Prostate gland (tissue), 2 donors: ENCODE results near the gene ATAD2B. TPM values are rescaled to one million over a fixed set of nuclear protein-coding genes. Genes with fewer than 3 reads are reported as not detected.

Source experiments
- DNase-seq: peaks from one replicate; pipeline ENCODE4 v3.0.0-alpha.2; 2019; ENCODE audit warnings: low spot score
- H3K27ac ChIP-seq, 2 donors: fragments of 200-600 bp; sonication (generic); 2 replicates each; pipeline ENCODE4 v1.5.1; 2017 to 2019
- H3K27me3 ChIP-seq: fragments of 200-600 bp; sonication (generic); replicated peaks from 2 replicates; pipeline ENCODE4 v1.5.1; 2019; ENCODE audit not compliant: insufficient read depth
- H3K36me3 ChIP-seq, 2 donors: fragments of 200-600 bp; sonication (generic); 1 replicate in 1 of 2; 2 replicates in 1 of 2; pipeline versions ENCODE4 v1.5.1 to v1.8.1; 2017 to 2019
- H3K4me1 ChIP-seq: fragments of 200-600 bp; sonication (generic); replicated peaks from 2 replicates; pipeline ENCODE4 v1.5.1; 2019
- H3K4me3 ChIP-seq, 2 donors: fragments of 200-600 bp; sonication (generic); 2 replicates each; pipeline ENCODE4 v1.5.1; 2017 to 2019
- H3K9me3 ChIP-seq: fragments of 200-600 bp; sonication (generic); 2 replicates; pipeline ENCODE4 v1.5.1; 2017
- POLR2A ChIP-seq: fragments of 450-650 bp; IDR thresholded peaks from one replicate; pipeline ENCODE4 v1.6.1; 2016; ENCODE audit warnings: antibody characterized with exemption, mild to moderate bottlenecking
- POLR2AphosphoS5 ChIP-seq: sonication (generic); formaldehyde crosslinking; IDR thresholded peaks from one replicate; pipeline ENCODE4 v1.6.1; 2017; ENCODE audit warnings: antibody characterized with exemption
- WGBS: methylation state at CpG from one replicate; pipeline ENCODE4 v1.1.5; 2018; 5-methylcytosine and 5-hydroxymethylcytosine counted together
- intact Hi-C: fragments of 100-400 bp; cut with DNase I; formaldehyde crosslinking; loops from one replicate; pipeline ENCODE4 v1.14.2; 2022
- total RNA-seq, 2 donors: library from RNA; depleted of rRNA; stranded (reverse); fragments of >200 nt; gene quantifications; one replicate each; pipeline ENCODE4 v1.1.0, GENCODE V29; 2016
- TF ChIP-seq, protein P1 (sequence below), 4 experiments: fragments of 200-600 bp in 2 of 4; fragments of 450-650 bp in 2 of 4; sonication (generic) in 2 of 4; IDR thresholded peaks; 1 replicate in 3 of 4; 2 replicates in 1 of 4; pipeline ENCODE4 v1.5.1; 2016 to 2019; ENCODE audit warnings: antibody characterized with exemption in 4 of 4, mild to moderate bottlenecking in 2 of 4, moderate library complexity in 2 of 4

The ATAD2B gene
- total RNA-seq, 2 donors from 2014 or later, result 12.2 to 16.9 TPM

DNA sequence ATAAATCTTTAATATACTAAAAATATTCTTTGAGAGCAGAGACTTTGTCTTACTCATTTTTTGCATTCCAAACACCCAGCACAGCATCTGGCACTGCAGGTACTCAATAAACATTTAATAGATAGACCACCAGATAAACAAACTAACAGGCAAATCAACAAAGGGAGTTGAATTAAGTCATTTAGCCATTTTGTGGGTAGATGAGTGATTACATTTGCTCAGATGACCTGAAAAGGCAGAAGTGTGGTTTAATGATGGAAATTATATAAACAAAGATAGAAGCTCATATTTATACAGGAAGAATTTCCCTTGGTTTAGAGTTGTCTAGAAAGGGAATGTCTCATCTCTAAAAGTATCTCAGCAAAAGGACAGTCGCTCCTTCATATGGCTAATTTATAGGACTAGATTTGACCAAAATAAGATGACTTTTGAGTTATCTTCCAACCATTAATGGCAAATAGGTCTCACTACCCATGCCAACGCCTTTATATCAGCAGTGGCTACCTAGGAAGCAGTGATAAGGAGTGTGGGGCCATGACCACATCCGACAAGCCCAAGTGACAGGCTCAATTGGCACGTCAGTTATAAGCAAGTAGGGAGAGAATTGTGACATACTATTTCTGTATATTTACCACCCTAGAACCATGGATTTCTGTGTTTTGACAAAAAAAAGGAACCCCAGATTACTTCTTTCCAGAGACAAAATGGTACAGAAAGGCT lies 173.5 kb downstream of the ATAD2B start:
- no peak overlapping the region for H3K4me3 ChIP-seq
- no peaks in the 10 kb centered on the region for H3K9me3 ChIP-seq
- intact Hi-C loops, result loop anchor here (10.0 kb wide), 1 partner anchor 129 kb away; no protein-coding TSS in a partner anchor
- no peaks in the 10 kb centered on the region for H3K4me1 ChIP-seq
- no peak for TF ChIP-seq POLR2AphosphoS5
- no peak for TF ChIP-seq POLR2A
- TF ChIP-seq, protein P1, sequence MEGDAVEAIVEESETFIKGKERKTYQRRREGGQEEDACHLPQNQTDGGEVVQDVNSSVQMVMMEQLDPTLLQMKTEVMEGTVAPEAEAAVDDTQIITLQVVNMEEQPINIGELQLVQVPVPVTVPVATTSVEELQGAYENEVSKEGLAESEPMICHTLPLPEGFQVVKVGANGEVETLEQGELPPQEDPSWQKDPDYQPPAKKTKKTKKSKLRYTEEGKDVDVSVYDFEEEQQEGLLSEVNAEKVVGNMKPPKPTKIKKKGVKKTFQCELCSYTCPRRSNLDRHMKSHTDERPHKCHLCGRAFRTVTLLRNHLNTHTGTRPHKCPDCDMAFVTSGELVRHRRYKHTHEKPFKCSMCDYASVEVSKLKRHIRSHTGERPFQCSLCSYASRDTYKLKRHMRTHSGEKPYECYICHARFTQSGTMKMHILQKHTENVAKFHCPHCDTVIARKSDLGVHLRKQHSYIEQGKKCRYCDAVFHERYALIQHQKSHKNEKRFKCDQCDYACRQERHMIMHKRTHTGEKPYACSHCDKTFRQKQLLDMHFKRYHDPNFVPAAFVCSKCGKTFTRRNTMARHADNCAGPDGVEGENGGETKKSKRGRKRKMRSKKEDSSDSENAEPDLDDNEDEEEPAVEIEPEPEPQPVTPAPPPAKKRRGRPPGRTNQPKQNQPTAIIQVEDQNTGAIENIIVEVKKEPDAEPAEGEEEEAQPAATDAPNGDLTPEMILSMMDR (IDR thresholded peaks at IDR 0.05), result no peak
- no peaks in the 10 kb centered on the region for H3K27me3 ChIP-seq
- DNase-seq, result no peak
- H3K36me3 ChIP-seq, result no peaks in the 10 kb centered on the region
- no peak overlapping the region for H3K27ac ChIP-seq
- 90% methylated on average over 4 of the region's 4 CpGs for whole genome bisulfite sequencing

DNA sequence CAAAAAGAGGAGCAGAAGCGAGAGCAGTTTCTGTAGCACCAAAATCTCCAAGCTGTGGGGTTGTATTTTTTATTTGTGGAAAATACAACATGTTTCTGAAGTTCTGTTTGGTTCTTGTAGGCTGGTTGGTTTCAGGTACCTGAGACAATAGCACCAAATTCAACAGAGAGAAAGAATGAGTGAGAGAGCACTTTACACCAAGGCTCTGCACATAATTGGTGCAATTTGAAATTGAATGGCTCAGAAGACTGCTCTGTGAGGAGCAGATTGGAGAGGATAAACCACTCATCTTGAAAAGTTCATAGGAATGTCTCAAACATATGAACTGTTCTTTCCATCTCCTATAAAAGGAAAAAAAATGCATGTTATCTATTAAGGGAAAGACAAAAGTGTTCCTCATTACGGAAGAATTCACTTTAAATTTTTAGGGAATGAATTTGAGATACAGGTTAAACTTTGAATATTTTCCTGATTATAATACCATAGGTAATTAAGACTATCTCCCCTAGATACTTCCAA lies 175.1 kb downstream of the ATAD2B start:
- no peak for DNase-seq
- no peaks in the 10 kb centered on the region for H3K27me3 ChIP-seq
- intact Hi-C loops, result loop anchor here (10.0 kb wide), 1 partner anchor 127 kb away; no protein-coding TSS in a partner anchor
- no peak overlapping the region for H3K4me3 ChIP-seq
- 94% methylated on average over 2 of the region's 2 CpGs for WGBS
- no peak for TF ChIP-seq POLR2A
- TF ChIP-seq POLR2AphosphoS5, result no peak
- TF ChIP-seq, protein P1 (IDR thresholded peaks at IDR 0.05), result no peak
- H3K27ac ChIP-seq, result no peak overlapping the region
- H3K4me1 ChIP-seq, result no peaks in the 10 kb centered on the region
- no peaks in the 10 kb centered on the region for H3K9me3 ChIP-seq
- no peaks in the 10 kb centered on the region for H3K36me3 ChIP-seq

DNA sequence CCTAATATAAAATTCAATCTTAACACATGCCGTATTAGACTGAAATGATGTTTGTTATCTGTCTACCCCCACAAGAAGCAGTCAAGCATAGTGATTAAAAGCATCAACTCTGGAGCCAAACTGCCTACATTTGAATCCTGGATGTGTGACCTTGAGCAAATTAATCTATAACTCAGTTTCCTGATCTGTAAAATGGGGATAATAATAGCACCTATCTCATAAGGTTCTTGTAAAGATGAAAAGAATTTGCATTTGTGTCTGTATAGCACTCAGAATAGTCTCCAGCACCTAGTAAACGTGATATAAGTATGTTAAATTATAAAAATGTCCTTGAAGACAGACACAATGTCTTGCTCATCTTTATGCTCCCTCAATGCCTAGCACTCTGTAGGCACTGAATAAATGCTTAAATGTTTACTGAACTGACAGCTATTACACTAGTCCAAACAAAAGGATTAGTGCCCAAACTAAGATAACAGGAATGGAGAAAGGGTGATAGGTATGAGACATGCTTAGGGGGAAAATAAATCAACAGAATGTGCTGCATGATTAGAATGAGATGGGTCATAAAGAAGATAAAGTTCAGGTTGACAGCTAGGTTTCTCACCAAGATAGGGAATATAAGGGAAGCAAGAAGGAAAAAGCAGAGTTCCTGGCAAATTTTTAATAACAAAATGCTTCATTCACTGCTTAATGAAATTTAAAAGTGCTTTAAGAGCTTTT lies 180.6 kb downstream of the ATAD2B start:
- H3K27me3 ChIP-seq, result no peaks in the 10 kb centered on the region
- no peaks in the 10 kb centered on the region for H3K4me1 ChIP-seq
- WGBS, result 63% methylated on average over 2 of the region's 2 CpGs
- no peaks in the 10 kb centered on the region for H3K36me3 ChIP-seq
- no peaks in the 10 kb centered on the region for H3K9me3 ChIP-seq
- no peak overlapping the region for H3K4me3 ChIP-seq
- TF ChIP-seq, protein P1 (IDR thresholded peaks at IDR 0.05), result no peak
- TF ChIP-seq POLR2A, result no peak
- TF ChIP-seq POLR2AphosphoS5, result no peak
- intact Hi-C loops, result no loop called here
- H3K27ac ChIP-seq, result no peak overlapping the region
- DNase-seq, result no peak

DNA sequence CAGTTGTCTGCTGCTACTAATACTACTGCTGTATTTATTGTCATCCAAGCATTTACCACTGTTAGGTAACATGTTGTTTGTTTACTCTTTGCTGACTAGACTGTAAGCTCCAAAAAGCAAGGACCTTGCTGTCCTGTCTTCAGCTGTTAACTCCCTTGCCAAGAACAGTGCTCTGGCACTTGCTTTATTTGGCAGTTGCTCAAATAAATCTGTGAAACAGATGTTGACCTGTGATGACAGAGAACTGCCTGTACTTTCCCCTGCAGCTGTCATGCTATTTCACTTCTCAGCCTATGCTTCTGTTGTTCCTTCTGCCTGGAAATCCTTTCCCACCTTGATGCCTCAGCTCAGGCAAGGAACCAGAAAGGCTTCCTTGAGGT lies 181.2 kb downstream of the ATAD2B start:
- DNase-seq, result peak; percentile 53
- Histone ChIP-seq H3K27ac (peak overlapping the region in 1 of 2 donors; percentile 31), H3K4me3 (no peak overlapping the region), H3K4me1 (no peaks in the 10 kb centered on the region), H3K36me3 (no peaks in the 10 kb centered on the region), H3K9me3 (no peaks in the 10 kb centered on the region), H3K27me3 (no peaks in the 10 kb centered on the region)
- intact Hi-C loops, result no loop called here
- TF ChIP-seq, protein P1 (IDR thresholded peaks at IDR 0.05), result no peak
- peak; percentile 89 for TF ChIP-seq POLR2AphosphoS5
